ENCODE results near the gene ASPDH.

- TF ChIP-seq CTCF (IDR thresholded peaks at IDR 0.05 in 4 of 5, conservative IDR thresholded peaks at IDR 0.05 in 1 of 5) (no peak), POLR2A (IDR thresholded peaks at IDR 0.05) (no peak)
Measured at GRCh38 chr19:50488389-50489194, 25.1 kb downstream of the ASPDH start.
